Skeletal muscle cell (primary cell): ENCODE data around the gene ASXL2.

Experiments
- DNase-seq: peaks from one replicate; pipeline ENCODE4 v3.0.0-alpha.2; 2010; ENCODE audit warnings: low read depth
- H3K4me3 ChIP-seq: 2 replicates; pipeline ENCODE4 v1.5.1; 2011; ENCODE audit warnings: low read depth, mild to moderate bottlenecking, control low read depth, low read length, moderate library complexity

Gene ASXL2

DNA sequence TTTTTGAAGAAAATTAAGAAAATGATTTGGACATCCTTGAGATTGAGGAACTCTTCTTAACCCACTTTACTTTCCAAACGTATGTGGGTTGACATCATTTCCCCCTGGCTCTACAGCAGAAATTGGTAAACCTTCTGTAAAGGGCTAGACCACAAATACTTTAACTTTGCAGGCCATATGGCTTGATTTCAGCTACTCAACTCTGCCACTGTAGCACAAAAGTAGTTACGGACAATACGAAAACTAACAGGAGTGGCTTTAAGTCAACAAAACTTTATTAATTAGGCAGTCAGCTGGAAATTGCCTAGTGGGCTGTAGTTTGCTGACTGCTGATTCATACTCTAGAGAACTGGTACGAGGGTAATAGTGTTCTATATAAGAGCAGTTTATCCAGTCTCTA is 121.8 kb downstream of the ASXL2 start:
- no peak for DNase-seq
- H3K4me3 ChIP-seq, result no peak overlapping the region

DNA sequence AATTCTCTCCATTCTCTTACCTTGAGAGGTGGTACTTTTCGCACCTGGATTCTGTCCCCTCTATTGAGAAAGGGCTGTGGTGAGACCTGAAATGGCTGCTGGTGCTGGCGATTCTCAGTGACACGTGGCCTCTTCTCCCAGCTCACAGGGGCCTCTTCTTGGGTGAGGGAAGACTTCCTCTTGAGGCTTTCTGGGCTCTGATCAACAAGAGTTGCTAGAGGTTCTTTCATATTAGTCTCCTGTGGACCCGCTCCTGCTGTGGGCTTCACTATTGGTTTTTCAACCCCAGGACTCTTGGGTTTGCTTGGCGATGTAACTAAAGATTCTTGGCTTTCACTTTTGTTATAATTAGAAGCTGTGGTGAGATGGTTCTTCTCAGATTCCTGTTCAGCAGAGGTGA is 128.6 kb downstream of the ASXL2 start:
- no peak for DNase-seq
- no peak overlapping the region for H3K4me3 ChIP-seq

DNA sequence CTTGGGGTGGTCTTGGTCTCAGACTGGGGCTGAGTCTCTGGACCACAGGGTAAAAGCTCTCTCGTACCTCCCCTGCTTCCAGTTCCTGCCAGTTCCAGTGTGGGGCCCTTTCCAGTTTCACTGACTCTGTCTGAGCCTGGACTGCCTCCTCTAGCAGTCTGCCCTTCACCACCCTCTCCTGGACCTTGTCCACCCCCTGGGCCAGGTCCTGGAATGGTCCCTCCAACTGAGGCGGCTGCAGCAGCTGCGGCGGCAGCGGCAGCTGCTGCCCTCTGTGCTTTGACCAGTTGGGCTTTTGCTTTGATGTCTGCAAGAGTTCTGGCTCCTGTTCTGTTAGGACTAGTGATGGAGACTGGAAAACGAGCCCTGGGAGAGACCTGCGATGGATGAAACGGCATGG is 134.2 kb downstream of the ASXL2 start:
- H3K4me3 ChIP-seq, result no peak overlapping the region
- DNase-seq, result no peak

DNA sequence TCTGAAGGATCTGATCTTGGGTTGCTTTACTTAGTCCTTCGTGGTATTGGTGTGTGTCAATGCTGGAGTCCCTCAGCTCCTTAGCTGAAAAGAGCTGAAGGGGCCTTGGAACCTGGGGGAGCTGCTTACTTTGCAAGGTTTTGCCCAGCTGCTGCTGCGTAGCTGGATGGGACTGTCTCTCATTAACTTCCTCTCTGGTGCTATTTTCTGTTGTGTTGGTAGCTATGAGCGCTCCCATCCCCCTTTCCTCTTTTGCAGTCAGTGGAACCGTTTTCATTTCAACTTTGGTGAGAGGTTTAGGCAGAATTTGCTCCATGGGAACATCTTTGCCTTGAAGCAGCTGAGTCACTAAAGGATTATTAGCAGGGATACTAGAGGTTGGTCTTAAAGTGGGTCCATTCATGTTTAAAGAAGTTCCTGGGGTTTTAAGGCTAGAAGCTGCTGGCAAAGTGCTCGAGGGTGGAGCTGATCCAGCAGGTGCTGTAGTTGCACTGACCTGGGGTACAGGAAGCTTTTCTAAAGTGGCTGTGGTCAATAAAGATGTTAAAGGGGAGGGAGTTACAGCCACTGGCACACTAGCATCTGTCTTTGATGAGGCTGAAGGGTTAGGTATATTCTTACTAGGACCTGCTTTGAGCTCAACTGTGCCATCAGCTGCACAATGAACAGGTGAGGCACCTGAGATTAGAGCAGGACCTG is 135.0 kb downstream of the ASXL2 start:
- no peak for DNase-seq
- no peak overlapping the region for H3K4me3 ChIP-seq

DNA sequence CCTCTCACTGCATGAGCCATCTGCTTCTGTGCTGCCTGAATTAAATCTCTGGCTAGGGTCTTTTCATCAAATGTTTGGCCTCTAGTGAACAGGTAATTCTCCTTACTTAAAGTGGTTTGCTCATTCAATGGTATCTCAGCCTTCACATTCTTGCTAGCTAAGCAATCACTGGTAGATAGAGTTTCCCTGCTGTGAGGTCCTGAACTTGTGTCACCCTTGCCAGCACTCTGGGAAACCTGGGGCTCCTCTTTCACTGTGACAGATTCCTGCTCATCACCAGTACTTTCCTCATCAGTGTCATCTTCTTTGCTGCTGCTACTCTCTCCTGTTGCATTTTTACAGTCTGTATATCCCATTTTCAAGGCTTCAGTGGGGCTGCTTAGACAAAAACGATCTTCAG is 135.8 kb downstream of the ASXL2 start:
- no peak for DNase-seq
- no peak overlapping the region for H3K4me3 ChIP-seq

DNA sequence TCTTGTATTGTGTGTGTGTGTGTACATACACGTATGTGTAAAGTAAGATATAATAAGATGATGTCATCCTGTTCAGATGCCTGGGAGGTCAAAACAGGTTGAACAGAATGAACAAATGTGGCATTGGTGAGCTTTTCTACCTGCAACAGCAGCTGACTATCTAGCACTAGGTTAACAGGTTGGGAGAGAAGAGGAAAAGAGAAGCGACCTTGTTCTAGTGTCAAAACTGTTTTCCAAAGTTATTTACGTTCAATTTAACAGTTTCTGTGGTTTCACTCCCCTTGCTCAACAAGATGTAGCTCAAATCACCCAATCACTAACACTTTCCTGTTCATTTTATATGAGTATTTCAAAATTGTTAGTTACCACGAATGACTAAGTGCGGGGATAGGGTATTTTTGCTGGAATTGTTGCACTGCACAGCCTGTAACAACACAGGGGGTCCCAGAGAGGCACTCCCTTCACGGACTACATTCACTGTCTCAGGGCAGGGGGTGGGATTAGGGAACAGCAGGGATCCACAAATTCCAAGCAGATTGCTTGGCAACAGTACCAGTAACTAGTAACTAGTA is 137.4 kb downstream of the ASXL2 start:
- no peak overlapping the region for H3K4me3 ChIP-seq
- DNase-seq, result peak; percentile 7

DNA sequence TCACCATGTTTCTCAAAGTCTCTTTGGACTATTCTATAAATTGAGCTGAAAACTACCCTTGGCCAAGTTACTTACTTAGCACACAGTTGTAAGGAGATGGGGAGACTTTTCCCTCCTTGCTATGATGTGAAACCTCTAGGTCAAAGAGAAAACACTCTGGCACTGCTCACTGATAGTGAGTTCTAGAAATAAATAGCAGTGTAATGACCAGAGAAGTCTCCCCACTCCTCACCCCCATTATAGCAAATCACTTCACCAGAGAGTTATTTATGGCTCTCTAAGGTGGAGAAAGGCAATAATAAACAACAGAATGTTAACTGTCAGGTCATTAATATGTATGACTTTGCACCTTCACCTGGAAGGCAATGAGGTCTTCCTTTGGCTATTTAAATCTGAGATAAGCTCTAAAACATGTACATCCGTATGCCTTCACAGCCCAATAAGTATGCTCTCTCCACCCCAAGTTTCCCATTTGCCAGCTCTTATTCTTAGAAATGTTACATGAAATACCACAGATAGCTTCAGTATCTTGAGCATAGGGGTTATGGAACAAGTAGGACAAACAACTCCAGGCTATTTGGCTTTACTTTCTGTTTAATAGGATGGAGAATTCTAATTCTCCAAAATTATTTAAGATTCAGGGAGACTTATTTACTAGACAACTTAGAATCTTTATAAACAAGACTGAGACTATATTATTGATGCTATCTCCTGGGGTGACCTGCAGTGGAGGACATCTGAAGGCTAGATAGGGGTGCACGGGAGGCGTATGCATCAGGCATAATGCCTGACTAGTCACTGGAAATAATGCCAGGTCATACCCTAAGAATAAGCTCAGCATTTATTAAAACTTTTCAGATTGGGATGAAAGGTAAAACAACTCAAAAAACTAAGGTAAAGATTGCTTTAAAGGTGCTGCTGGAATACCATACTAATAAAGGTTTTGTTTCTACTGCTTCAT is 139.6 kb downstream of the ASXL2 start:
- DNase-seq, result no peak

DNA sequence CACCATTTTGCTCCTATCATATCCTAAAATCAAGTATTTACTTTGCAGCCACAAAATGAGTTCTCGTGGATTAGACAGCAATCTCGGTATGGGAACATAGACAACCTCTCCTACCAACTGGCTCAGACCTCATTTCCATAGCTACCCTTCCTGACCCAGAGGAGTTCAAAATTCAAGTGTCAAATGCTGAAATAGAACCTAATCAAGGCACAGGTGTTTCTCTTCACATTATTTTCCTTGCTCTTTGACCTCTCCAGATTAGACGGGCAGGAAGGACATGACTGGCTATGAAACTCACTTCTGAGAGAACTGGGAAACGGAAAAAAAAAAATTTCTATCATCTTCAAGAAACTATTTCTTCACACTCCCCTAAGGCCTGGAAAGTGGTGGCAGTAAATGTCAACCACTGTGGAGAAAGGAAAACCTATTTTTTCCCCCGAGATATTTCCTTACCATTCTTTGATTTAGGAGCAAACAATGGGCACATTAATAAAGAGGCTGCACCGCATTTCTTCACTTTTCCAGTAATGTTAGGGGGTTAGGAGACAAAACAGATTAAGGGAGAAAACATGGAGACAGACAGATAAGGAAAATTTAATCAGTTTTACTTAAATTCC is 141.3 kb downstream of the ASXL2 start:
- no peak overlapping the region for H3K4me3 ChIP-seq

More for the DNA sequence above, 139.6 kb downstream of the ASXL2 start:
- H3K4me3 ChIP-seq, result no peak overlapping the region

DNA sequence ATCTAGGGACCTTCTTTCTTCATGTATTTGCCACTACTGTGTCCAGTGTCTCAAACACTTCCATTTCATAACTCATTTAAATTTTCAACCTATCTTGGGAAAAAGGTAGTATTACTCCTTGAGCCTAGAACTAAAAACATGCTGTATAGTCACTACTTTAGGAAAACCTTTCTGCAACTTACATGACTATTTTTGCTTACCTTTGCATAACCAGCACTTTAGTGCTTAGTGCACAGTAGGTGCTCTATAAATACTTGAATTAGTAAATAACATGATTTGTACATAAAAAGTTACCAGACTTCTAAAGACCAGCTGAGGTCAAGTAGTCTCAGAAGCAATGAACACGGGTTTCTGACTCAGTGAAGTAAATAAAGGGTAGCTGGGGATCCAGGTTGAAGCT is 142.5 kb downstream of the ASXL2 start:
- DNase-seq, result no peak
- no peak overlapping the region for H3K4me3 ChIP-seq

More for the DNA sequence above, 141.3 kb downstream of the ASXL2 start:
- DNase-seq, result no peak

DNA sequence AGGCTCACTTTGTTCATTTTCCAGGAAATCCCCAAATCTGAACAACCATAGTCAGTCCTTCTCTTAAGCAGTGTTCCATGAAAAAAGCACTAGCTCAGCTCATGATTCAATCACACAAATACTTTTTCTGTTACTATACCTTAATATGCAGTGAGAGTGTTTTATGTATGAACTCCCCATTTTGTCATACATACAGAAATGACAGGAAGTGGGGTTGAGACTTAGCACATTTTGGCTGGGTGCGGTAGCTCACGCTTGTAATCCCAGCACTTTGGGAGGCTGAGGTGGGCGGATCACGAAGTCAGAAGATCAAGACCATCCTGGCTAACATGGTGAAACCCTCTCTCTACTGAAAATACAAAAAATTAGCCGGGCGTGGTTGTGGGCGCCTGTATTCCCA is 149.7 kb downstream of the ASXL2 start:
- DNase-seq, result no peak
- H3K4me3 ChIP-seq, result no peak overlapping the region

DNA sequence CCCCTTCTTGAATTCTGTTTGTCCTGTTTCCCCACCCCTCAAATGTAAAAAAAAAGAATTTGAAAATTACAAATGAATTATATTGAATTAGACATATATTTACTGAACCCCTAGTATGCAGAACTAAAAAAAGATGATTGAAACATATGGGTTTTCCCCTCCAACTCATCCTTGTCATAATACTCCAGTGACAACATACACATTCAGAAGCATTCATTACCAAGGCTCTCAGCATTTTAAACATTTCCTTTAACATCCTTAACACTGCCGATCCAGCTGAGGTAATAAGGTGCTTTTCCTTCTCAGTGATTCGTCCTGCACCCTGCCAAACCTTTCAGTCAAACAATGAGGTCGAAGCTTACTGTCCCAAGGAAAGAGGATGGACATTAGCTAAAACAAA is 151.8 kb downstream of the ASXL2 start:
- no peak overlapping the region for H3K4me3 ChIP-seq
- no peak for DNase-seq

DNA sequence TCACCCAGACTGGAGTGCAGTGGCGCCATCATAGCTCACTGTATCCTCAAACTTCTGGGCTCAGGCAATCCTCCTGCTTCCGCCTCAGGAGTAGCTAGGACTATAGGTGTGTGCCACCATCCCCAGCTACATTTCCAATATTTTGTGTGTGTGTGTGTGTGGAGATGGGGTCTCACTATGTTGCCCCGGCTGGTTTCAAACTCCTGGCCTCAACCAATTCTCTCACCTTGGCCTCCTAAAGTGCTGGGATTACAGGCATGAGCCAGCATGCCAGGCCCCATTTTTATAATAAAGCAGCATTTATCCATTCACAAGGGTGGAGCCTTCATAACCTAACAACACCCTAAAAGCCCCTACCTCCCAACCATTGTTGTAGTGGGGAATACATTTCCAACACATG is 152.4 kb downstream of the ASXL2 start:
- DNase-seq, result no peak
- H3K4me3 ChIP-seq, result no peak overlapping the region

DNA sequence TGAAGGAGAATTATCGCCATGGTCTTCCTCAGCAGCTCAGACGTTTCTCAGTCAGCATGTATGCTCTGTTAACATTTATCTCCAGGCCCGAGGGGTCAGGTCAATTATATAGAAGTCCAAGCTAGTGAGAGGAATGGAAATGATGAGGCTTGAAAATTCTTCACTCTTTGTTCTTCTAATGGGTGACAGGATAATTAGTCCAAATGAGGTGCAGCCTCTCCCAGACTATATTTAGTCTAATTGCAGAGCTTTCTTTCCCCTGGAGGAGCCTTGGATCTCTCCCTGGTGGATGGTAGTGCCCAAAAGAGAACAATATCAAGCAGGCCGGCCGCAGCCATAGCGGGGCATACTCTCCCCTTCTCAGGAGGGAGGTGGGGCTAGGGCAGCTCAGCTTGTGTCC is 153.5 kb downstream of the ASXL2 start:
- no peak for DNase-seq
- no peak overlapping the region for H3K4me3 ChIP-seq

DNA sequence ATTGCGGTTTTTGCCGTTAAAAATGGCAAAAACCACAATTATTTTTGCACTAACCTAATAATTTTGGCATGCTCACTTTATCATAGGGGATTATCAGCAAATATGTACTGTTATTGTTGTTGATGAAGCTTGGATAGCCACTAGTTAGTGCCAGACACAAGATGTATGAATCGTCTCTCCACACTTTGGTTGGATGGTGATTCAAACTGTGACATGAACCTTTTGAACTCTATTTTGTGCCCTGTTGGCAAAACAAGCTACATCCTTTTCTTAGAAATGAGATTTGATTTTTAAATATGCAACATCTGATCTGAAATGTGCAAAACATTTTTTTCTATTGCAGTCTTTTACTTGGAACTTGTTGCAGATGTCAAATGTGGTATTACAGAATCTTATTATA is 156.1 kb downstream of the ASXL2 start:
- H3K4me3 ChIP-seq, result no peak overlapping the region
- DNase-seq, result no peak

DNA sequence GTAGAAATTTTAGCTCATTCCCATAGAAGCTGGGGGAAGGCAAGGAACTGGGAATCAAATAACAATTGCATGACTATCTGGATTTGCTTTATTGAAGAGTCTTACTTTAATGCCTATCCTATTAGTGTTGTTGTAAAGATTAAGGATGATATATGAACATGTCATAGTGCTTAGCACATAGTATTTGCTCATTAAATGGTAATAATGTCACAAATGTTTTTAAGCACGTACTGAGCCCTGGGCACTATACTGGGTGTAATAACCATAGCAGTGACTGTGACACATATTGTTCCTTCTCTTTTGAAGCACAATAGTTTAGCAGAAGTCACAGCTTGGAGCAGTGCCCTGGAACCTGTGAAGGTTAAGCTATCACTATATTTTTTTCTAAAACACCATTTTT is 157.7 kb downstream of the ASXL2 start:
- H3K4me3 ChIP-seq, result no peak overlapping the region
- no peak for DNase-seq

DNA sequence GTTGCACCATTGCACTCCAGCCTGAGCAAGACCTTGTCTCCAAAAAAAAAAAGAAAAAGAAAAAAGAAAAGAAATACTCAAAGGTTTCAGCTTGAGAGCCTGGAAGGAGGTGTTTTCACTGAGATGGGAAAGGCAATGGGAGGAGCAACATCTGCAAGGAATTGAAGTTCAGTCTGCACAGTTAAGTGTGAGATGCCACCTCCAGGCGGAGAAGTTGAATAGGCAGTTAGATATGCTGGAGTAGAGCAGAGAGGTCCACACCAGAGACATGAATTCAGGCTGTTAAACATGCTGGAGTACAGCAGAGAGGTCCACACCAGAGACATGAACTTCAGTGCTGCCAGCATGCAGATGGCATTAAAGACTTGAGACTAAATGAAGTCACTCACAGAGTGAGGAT is 163.5 kb downstream of the ASXL2 start:
- H3K4me3 ChIP-seq, result no peak overlapping the region
- DNase-seq, result no peak

DNA sequence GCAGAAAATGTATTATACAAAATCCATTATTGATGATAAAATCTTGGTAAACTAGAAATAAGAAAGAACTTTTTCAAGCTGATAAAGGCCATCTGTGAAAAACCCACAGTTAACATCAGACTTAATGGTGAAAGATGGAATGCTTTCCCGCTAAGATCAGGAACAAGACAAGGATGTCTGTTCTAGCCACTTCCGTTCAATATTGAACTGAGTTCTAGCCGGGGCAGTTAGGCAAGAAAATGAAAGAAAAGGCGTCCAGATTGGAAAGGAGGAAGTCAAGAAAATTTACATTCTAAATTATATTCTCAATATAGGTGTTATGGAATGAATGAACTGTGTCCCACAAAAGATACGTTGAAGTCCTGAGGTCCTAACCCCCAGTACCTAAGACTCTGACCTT is 165.8 kb downstream of the ASXL2 start:
- DNase-seq, result no peak
- no peak overlapping the region for H3K4me3 ChIP-seq

DNA sequence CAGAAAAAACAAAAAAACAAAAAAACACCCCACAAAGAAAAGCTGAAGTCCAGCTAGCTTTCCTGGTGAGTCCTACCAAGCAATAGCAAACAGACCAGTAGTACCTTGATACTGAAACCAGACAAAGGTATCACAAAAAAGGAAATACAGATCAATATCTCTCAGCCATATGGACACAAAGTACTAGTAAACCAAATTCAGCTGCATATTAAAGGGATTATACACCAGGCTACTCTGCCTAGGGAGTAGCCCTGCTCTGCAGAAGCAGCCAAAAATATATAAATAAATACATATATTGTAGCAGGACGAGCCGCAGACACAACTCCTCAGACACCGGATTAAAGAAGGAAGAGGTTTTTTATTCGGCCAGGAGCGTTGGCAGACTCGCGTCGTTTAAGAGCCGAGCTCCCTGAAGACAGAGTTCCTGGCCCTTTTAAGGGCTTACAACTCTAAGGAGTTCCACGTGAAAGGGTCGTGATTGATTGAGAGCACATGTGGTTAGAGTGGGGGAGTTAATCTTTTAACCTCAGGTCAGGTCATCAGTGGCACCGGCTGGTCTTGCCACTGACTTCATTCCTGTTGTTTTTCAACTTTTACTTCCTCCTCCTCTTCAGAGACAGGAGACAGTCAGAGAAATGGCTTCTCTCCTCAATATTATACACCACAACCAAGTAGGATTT is 166.5 kb downstream of the ASXL2 start:
- DNase-seq, result no peak
- H3K4me3 ChIP-seq, result peak overlapping the region; percentile 5

DNA sequence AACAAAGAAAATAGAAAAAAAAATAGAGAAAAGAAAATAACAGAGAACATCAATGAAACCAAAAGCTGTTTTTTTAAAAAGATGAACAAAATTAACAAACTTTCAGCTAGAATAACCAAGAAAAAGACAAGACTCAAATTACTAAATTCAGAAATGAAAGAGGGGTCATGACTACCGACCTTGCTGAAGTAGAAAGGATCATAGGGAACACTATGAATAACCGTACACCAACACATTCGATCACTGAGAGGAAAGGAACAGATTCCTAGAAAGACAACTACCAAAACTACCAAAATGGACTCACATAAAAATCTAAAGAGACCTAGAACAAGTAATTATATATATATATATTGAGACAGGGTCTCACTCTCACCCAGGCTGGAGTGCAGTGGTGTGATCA is 167.5 kb downstream of the ASXL2 start:
- H3K4me3 ChIP-seq, result no peak overlapping the region
- DNase-seq, result no peak

DNA sequence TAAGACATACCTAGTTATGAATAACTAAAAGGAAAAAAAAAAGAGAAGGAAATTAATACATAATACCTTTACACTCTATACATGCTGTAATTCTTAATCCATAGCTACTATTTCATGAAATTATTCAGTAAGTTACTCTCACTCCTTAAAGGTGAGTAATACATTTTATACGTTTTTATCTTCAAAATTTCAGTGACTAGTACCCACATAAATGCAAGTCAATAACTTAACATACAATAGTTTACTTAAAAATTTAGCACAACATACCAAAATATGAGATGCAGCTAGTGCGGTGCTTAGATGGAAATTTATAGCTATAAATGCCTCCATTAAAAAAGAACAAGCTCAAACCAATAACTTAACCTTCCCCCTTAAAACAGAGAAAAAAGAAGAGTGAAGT is 168.9 kb downstream of the ASXL2 start:
- no peak for DNase-seq

More for the DNA sequence above, 168.9 kb downstream of the ASXL2 start:
- H3K4me3 ChIP-seq, result no peak overlapping the region
